ENCODE results near the gene GJC1. TPM values are rescaled to one million over a fixed set of nuclear protein-coding genes. Genes with fewer than 3 reads are reported as not detected.

GJC1 gene
- total RNA-seq, 1 donor from 2014 or later, result 60.9 TPM

- peaks cover 28% of the 10 kb centered on the region for H3K4me1 Mint-ChIP-seq (ENCODE audit: low read depth, unreplicated experiment)
- DNase-seq, result peak; percentile 35
- TF ChIP-seq CTCF (IDR thresholded peaks at IDR 0.05; ENCODE audit: partially characterized antibody, unreplicated experiment), result no peak
- H3K27me3 Mint-ChIP-seq (ENCODE audit: unreplicated experiment), result peaks cover 10% of the 10 kb centered on the region
- H3K4me3 Mint-ChIP-seq (ENCODE audit: unreplicated experiment), result no peak overlapping the region
- H3K27ac Mint-ChIP-seq (ENCODE audit: unreplicated experiment), result no peak overlapping the region
- peaks cover 4% of the 10 kb centered on the region for H3K9me3 Mint-ChIP-seq (ENCODE audit: unreplicated experiment)
- H3K36me3 Mint-ChIP-seq (ENCODE audit: unreplicated experiment), result peaks cover 10% of the 10 kb centered on the region
Measured at GRCh38 chr17:44850612-44851011, 20.5 kb upstream of the GJC1 start.

GRCh38 chr17:44850025-44850424 is 19.9 kb upstream of the GJC1 start:
- no peak for DNase-seq
- Mint-ChIP-seq H3K9me3 (ENCODE audit: unreplicated experiment) (peaks cover 4% of the 10 kb centered on the region), H3K27me3 (ENCODE audit: unreplicated experiment) (peaks cover 10% of the 10 kb centered on the region), H3K4me1 (ENCODE audit: low read depth, unreplicated experiment) (peaks cover 28% of the 10 kb centered on the region), H3K36me3 (ENCODE audit: unreplicated experiment) (peaks cover 10% of the 10 kb centered on the region), H3K27ac (ENCODE audit: unreplicated experiment) (peak overlapping the region; percentile 38), H3K4me3 (ENCODE audit: unreplicated experiment) (no peak overlapping the region)
- TF ChIP-seq CTCF (IDR thresholded peaks at IDR 0.05; ENCODE audit: partially characterized antibody, unreplicated experiment), result no peak

GRCh38 chr17:44848961-44849489 is 18.9 kb upstream of the GJC1 start:
- no peak for DNase-seq
- Mint-ChIP-seq H3K27me3 (ENCODE audit: unreplicated experiment) (peaks cover 10% of the 10 kb centered on the region), H3K4me3 (ENCODE audit: unreplicated experiment) (no peak overlapping the region), H3K27ac (ENCODE audit: unreplicated experiment) (no peak overlapping the region), H3K36me3 (ENCODE audit: unreplicated experiment) (peaks cover 5% of the 10 kb centered on the region), H3K4me1 (ENCODE audit: low read depth, unreplicated experiment) (peaks cover 29% of the 10 kb centered on the region), H3K9me3 (ENCODE audit: unreplicated experiment) (peaks cover 4% of the 10 kb centered on the region)
- TF ChIP-seq CTCF (IDR thresholded peaks at IDR 0.05; ENCODE audit: partially characterized antibody, unreplicated experiment), result no peak

- peaks cover 32% of the 10 kb centered on the region for H3K4me1 Mint-ChIP-seq (ENCODE audit: low read depth, unreplicated experiment)
- DNase-seq, result no peak
- no peaks in the 10 kb centered on the region for H3K36me3 Mint-ChIP-seq (ENCODE audit: unreplicated experiment)
- H3K9me3 Mint-ChIP-seq (ENCODE audit: unreplicated experiment), result peaks cover 4% of the 10 kb centered on the region
- H3K4me3 Mint-ChIP-seq (ENCODE audit: unreplicated experiment), result peak overlapping the region; percentile 16
- no peak for TF ChIP-seq CTCF (IDR thresholded peaks at IDR 0.05; ENCODE audit: partially characterized antibody, unreplicated experiment)
- H3K27ac Mint-ChIP-seq (ENCODE audit: unreplicated experiment), result no peak overlapping the region
- peaks cover 10% of the 10 kb centered on the region for H3K27me3 Mint-ChIP-seq (ENCODE audit: unreplicated experiment)
Measured at GRCh38 chr17:44848257-44848795, 18.2 kb upstream of the GJC1 start.

- peak; percentile 32 for DNase-seq
- Mint-ChIP-seq H3K4me3 (ENCODE audit: unreplicated experiment) (peak within 1 kb of the TSS; percentile 67), H3K4me1 (ENCODE audit: low read depth, unreplicated experiment) (peaks cover 39% of the 10 kb centered on the region), H3K9me3 (ENCODE audit: unreplicated experiment) (peaks cover 4% of the 10 kb centered on the region), H3K27ac (ENCODE audit: unreplicated experiment) (peak within 1 kb of the TSS; percentile 86), H3K36me3 (ENCODE audit: unreplicated experiment) (no peaks in the 10 kb centered on the region), H3K27me3 (ENCODE audit: unreplicated experiment) (peaks cover 10% of the 10 kb centered on the region)
- no peak for TF ChIP-seq CTCF (IDR thresholded peaks at IDR 0.05; ENCODE audit: partially characterized antibody, unreplicated experiment)
Measured at GRCh38 chr17:44847586-44847985, 17.5 kb upstream of the GJC1 start, which contains the start of gene HIGD1B. HIGD1B (plus strand) TSS chr17:44847883; CDS start chr17:44848153, 270 bp downstream.
